Erythroblast (primary cell): ENCODE data around the gene RORC.

ENCODE experiments used
- GATA1 ChIP-seq: IDR thresholded peaks from 2 replicates; pipeline ENCODE4 v1.6.1; 2011; ENCODE audit warnings: low read depth, mild to moderate bottlenecking, control low read depth, low read length, moderate library complexity
- POLR2A ChIP-seq: IDR thresholded peaks from 2 replicates; pipeline ENCODE4 v1.6.1; 2011; ENCODE audit warnings: mild to moderate bottlenecking, low read length

DNA sequence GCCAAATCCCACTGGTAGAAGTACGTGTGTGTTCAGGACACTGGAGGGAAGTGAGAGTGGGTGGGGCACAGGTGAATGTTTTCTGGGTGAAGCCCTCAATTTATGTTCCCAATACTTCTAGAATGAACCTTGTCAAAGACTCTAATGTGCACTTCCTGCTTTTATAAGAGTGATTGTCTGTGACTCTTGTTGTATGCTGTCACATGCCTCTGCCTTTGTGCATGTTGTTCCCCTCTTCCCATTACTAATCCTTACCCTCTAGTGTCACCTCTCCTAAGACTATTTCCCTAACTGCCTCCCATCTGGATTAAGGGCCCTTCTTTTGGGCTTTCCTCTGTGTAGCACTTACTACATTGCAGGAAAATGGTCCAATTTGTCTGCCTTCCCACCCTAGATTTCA is 23.8 kb downstream of the RORC start:
- no peak for TF ChIP-seq POLR2A
- TF ChIP-seq GATA1, result no peak
